SK-N-SH treated with all-trans-retinoic acid at 6 μM for 48 hours (cell line): ENCODE results near the gene SMIM31.

Source experiments
- ESRRG ChIP-seq: fragments of 250-450 bp; sonication (Bioruptor Pico); IDR thresholded peaks from 2 replicates; pipeline ENCODE4 v1.6.1; 2021; ENCODE audit warnings: mild to moderate bottlenecking
- SNAI2 ChIP-seq: fragments of 250-450 bp; sonication (Bioruptor Pico); IDR thresholded peaks from 2 replicates; pipeline ENCODE4 v1.5.0; 2020; ENCODE audit warnings: mild to moderate bottlenecking, moderate library complexity
- ZFP3 ChIP-seq: fragments of 250-450 bp; sonication (Bioruptor Pico); IDR thresholded peaks from 2 replicates; pipeline ENCODE4 v1.5.0; 2020; ENCODE audit warnings: mild to moderate bottlenecking, moderate library complexity
- ZNF565 ChIP-seq: fragments of 450-650 bp; formaldehyde crosslinking; conservative IDR thresholded peaks from 2 replicates; pipeline ENCODE4 v1.5.0; 2020; ENCODE audit warnings: low read depth, mild to moderate bottlenecking, moderate library complexity
- TF ChIP-seq, protein P1 (sequence below): fragments of 250-450 bp; sonication (Bioruptor Pico); IDR thresholded peaks from 2 replicates; pipeline ENCODE4 v1.5.1; 2020; ENCODE audit warnings: low read depth, mild to moderate bottlenecking, moderate library complexity

DNA sequence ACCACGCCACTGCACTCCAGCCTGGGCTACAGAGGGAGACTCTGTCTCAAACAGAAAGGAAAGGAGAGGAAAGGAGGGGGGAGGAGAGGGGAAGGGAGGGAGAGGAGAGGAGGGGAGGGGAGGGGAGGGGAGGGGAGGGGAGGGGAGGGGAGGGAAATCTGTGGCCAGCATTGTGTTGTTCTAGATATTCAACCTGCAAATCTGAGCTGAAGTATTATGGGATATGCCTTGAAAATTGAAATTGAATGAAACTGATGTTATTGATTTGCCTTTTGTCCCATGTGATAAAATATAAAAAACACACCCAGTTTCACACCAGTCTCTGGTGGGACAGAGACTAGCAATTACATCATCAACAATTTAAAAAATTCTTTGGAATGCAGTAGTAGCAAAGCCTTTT is 1.5 kb downstream of the SMIM31 start:
- TF ChIP-seq SNAI2 (CRISPR knock-in tag) (no peak), ZFP3 (CRISPR knock-in tag) (no peak), ZNF565 (CRISPR knock-in tag) (no peak), ESRRG (CRISPR knock-in tag) (no peak)
- TF ChIP-seq, protein P1, sequence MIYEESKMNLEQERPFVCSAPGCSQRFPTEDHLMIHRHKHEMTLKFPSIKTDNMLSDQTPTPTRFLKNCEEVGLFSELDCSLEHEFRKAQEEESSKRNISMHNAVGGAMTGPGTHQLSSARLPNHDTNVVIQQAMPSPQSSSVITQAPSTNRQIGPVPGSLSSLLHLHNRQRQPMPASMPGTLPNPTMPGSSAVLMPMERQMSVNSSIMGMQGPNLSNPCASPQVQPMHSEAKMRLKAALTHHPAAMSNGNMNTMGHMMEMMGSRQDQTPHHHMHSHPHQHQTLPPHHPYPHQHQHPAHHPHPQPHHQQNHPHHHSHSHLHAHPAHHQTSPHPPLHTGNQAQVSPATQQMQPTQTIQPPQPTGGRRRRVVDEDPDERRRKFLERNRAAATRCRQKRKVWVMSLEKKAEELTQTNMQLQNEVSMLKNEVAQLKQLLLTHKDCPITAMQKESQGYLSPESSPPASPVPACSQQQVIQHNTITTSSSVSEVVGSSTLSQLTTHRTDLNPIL (CRISPR knock-in tag): no peak
